HPDE6-E6E7 (cell line): ENCODE results near the gene PAM16.

Experiments used
- DNase-seq: peaks from one replicate; pipeline ENCODE4 v3.0.0; 2011; ENCODE audit warnings: missing footprints; ENCODE audit errors: extremely low spot score

PAM16 gene

GRCh38 chr16:4319454-4320421, 31.4 kb downstream of the PAM16 start:
- DNase-seq: no peak

GRCh38 chr16:4318967-4319366, 32.2 kb downstream of the PAM16 start:
- DNase-seq: no peak

GRCh38 chr16:4318451-4318910, 32.6 kb downstream of the PAM16 start:
- no peak for DNase-seq

- no peak for DNase-seq
These were observed 33.3 kb downstream of the PAM16 start for GRCh38 chr16:4317532-4318450.

- DNase-seq: no peak
These were observed 34.1 kb downstream of the PAM16 start for GRCh38 chr16:4316864-4317531.

GRCh38 chr16:4316108-4316863, 34.8 kb downstream of the PAM16 start:
- DNase-seq: no peak

- DNase-seq: no peak
These were observed 35.7 kb downstream of the PAM16 start, which contains the start of gene GLIS2 for GRCh38 chr16:4315186-4316107. TSS of gene GLIS2 (plus strand) at chr16:4316067. CDS start at chr16:4332281, 16,214 bp downstream.

GRCh38 chr16:4314532-4315185, 36.5 kb downstream of the PAM16 start:
- DNase-seq: no peak

- no peak for DNase-seq
These were observed 37.3 kb downstream of the PAM16 start for GRCh38 chr16:4313563-4314531.

GRCh38 chr16:4309833-4310266, 41.3 kb downstream of the PAM16 start:
- no peak for DNase-seq

GRCh38 chr16:4309102-4309832, 41.9 kb downstream of the PAM16 start:
- no peak for DNase-seq

- peak; percentile 85 for DNase-seq
These were observed 43.7 kb downstream of the PAM16 start for GRCh38 chr16:4307215-4308037.

- DNase-seq: no peak
These were observed 44.5 kb downstream of the PAM16 start for GRCh38 chr16:4306470-4307214.

GRCh38 chr16:4303973-4304372, 47.1 kb downstream of the PAM16 start:
- no peak for DNase-seq

- no peak for DNase-seq
These were observed 49.2 kb downstream of the PAM16 start for GRCh38 chr16:4301968-4302367.

GRCh38 chr16:4301177-4301576, 49.9 kb downstream of the PAM16 start:
- no peak for DNase-seq
